Raji (cell line): ENCODE data around the gene MIER1.

Experiments used
- POLR2A ChIP-seq: IDR thresholded peaks from 2 replicates; pipeline ENCODE4 v1.6.1; 2011; ENCODE audit warnings: low read depth, low read length, control low read depth; ENCODE audit not compliant: insufficient read depth

MIER1 gene

DNA sequence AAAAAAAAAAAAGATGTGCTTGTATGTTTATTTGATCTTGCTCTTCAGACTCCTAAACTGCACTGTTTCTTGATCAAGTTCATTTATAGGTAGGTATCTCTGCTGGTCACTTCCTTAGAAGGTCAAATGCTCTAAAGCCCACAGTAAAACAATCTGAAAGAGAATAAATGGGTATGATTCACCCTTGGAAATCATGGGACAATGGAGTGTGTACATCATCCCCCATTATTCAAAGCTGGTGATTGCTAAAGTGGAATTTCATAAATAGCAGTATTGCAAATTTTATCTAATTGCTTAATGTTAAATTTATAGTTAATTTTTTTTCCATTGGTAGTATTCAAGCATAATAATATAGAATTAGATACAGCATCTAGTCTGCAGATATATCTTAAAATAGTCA, 53.4 kb downstream of the MIER1 start:
- no peak for TF ChIP-seq POLR2A

DNA sequence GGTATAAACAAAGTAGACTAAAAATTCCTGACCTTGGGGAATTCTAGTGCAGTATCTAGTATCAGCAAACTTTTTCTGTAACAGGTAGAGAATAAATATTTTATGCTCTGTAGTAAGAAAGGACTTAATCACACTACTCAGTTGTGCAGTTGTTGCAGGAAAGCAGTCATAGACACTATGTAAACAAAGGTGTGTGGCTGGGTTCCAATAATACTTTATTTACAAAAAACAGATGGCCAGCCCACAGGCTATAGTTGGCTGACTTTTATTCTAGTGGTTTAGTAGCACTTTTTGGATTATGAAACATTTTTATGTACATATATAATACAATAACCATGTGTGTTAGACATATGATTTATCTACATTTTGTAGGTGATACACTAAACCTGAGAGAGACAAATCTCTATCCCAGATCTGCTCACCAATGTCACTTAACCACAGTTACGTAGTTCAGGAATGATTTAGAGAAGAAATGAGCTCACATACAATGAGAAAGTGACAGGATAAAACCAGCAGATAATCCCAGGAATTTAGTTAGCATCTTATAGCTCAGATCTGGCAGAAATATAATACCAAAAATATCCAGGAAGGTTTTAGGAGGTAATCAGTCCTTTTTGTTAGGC, 56.1 kb downstream of the MIER1 start:
- TF ChIP-seq POLR2A: no peak

DNA sequence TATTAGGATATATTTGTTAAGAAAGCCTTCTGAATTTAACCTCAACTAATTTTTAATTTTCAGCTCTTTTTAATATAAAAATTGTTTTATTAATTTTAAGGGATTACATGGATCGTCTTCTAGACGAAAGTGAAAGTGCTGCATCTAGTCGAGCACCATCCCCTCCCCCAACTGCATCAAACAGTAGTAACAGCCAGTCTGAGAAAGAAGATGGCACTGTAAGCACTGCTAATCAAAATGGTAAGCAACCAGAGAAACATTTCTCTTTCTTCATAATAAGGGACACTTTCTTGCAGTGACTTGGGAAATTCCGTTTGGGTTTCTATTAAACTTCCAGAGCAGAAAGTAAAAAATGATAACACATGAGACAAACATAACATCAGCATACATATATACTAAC, 56.9 kb downstream of the MIER1 start:
- TF ChIP-seq POLR2A: no peak

DNA sequence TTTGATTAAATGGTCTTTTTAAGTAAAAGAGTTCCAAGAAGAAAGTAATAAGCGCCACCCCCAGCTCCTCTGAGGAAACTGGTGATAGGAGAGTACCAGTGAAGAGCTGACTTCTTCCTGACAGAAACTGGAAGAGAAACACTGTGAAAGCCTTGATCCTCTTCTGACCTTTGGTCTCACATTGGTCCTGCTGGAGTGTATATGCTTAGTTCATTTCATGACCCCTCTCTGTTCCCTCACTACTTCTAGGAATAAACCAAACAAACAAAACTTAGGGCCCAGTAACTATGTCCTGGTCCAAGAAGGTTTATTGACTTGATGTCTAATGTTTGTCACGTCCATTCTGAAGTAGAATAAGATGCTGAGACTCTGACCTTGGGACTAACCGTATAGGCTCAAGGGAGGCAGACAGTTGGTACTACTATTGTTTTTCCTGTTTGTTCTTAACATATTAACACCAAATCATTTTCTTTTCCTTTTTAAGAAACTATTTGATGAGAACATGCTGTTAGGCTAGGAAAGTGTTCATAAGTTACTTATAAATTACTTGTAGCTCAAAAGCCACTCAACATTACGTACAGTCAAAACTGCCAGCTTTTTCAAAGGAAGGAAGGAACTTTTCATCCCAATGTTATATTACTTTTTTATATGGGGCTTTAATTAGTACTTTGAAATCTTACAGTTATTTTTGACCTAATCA, 57.9 kb downstream of the MIER1 start:
- no peak for TF ChIP-seq POLR2A

DNA sequence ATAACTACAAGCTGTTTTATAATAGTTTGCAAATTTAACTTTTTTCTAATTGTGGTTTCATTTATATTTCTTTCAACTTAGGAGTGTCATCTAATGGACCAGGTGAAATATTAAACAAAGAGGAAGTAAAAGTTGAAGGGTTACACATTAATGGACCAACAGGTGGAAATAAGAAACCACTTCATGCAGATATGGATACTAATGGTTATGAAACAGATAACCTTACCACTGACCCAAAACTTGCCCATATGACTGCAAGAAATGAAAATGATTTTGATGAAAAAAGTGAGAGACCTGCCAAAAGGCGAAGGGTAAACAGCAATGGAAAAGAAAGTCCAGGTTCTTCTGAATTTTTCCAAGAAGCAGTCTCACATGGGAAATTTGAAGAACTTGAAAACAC, 59.7 kb downstream of the MIER1 start:
- TF ChIP-seq POLR2A: no peak

DNA sequence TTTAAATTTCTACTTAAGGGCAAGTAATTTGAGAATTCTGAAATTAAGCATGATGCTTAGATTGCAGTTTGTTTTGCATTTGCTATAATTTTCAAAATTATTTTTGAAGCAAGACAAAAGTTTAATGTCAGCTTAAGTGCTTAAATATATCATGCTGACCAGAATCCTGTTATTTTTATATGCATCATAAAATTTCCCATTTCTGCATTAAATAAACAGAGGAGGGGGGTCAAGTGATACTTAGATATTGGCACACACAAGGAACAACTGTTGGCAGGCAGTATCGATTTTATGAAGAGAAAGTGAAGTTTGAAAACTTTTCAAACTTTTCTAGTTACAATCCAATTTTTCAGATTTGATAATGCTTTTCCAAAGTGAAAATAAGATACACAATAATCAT, 61.0 kb downstream of the MIER1 start:
- no peak for TF ChIP-seq POLR2A

DNA sequence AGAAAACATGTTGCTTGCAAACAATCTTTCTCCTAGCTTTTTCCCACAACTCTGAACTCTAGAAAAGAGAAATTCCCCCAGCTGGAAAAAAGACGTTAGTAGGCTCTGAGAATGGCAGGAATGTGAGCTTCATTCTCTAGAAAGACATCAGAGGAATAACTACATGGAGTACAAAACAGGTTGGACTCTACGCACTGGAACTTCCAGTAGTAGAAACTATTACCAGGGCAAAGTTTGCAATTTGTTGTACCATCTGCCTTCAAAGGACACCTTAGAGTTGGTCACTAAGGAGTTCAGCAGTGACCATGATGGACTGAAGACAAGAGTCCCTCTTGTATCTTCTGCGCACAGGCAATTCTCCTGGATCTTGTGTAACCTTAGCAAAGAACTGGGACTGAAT, 68.3 kb downstream of the MIER1 start:
- TF ChIP-seq POLR2A: no peak

DNA sequence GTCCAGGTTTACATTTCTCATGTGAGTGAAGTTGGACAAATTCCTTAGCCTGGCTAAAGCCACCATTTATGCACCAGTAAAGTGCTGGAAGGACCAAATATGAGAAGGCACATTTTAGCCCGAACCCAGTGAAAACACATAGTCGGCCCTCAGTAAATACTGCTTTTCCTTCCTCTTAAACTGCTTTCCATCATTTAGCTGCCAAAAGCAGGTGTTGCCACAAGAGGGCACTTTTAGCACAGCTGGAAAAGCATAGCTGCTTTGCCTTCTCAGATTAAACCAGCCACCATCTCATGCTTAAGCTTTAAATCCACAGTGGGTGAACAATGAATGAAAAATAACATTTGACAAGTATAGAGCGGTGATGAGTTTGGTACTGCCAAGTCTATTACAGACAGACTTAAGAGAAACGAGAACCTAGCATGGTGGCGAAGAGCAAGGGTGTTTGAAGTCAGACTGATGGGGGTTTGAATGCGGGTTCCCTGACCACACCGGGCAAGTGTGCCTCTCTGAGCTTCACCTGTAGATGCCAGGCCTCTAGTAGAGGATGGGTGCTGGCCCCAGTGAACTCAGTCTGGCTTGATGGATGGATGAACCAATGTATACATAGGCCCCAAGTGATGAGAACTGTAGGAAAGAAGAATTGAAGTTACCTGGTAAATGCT, 71.4 kb downstream of the MIER1 start:
- no peak for TF ChIP-seq POLR2A

DNA sequence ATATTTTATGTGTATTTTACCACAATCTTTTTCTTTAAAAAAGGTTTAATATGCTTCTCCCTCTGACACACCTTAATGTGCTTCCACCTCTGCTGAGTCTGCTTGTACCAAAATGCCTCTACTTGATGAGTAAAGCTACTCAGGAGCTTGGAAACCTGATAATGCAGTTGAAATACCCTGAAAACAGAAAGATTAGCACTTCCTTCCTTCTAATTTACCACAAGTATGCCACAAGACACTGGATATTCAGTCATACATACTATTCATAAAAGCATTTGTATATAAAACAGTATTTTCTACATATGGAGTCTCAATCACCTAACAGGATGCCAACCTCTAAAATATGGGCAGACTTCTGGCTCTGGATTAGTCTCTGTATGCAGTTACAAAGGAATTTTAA, 74.2 kb downstream of the MIER1 start:
- TF ChIP-seq POLR2A: no peak

DNA sequence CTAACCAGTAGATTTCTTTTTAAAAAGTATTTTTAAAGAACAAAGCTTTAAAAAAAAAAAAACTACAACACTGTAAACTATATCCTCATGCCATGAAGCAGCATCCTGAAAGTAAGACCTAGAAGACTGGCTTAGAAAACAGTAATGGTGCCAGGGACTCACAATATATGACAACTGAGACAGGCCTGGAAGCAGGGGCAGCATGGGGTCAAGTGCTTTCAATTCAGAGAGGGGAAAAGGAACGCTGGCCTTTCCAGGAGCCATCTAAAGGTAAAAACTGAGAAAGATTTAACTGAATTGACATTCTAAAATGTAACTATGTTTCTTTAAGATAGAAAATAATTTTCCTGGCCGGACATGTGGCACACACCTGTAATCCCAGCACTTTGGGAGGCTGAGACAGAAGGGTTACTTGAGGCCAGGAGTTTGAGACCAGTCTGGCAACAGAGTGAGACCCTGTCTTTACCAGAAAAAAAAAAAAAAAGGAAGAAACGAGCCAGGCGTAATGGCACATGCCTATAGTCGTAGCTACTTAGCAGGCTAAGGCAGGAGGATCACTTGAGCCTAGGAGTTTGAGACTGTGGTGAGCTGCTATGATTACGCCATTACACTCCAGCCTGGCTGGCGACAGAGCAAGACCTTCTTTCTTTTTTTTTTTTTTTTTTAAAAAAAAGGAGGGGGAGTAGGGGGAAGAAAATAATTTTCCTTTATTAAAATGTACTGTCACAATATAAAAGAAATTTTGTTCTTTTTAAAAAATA, 75.0 kb downstream of the MIER1 start:
- TF ChIP-seq POLR2A: no peak

DNA sequence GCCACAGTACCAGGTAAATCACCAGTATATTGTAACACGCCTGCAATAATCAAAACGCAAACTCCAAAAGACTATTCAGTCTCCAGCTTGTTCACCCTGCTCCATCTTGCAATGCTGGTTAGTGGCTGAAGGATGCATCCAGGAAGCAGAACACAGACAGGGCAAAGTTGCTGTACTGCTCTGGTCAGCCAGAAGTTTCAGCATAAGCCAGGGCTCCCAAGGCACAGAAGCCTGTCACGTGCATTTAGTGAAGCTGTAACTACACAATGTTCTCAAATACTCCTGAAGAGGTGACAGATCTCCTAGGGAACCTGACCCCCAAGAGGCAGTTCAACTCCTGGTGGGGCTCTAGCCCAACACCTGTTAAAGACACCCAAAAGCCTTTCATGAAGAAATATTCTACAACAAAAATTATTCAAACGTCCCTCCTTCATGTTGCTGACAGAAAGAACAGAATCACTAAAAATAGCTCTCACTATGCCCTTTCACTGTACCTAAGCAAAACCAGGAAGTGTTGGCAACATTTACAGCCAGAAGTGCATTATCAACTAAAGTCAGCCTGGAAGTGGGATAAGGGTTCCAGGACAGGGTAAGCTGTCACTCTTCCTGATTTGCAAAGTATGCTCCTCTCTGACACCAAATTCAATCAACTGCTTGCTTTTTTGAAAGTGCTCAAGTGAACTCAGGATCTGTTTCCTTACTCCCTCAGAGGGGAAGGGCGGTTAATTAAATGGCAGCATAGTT, 77.1 kb downstream of the MIER1 start:
- no peak for TF ChIP-seq POLR2A

DNA sequence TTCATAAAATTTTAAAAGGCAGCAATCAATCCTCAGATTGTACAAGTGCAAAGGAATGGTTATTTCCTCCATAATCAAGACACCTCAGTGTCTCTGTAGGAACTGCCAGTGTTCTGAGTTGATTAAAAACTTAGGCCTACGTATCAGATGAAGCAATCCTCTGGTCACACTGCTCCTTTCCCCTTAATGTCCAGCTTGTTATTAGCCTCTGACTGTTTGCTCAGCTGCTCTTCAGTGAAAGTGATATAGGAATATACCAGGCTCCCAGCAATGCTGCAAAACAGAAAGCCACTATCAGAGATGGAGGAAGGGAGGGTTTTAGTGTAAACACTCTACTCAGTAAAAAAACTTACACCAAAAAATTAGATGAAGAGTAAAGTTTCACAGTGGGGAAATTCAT, 79.4 kb downstream of the MIER1 start:
- no peak for TF ChIP-seq POLR2A

DNA sequence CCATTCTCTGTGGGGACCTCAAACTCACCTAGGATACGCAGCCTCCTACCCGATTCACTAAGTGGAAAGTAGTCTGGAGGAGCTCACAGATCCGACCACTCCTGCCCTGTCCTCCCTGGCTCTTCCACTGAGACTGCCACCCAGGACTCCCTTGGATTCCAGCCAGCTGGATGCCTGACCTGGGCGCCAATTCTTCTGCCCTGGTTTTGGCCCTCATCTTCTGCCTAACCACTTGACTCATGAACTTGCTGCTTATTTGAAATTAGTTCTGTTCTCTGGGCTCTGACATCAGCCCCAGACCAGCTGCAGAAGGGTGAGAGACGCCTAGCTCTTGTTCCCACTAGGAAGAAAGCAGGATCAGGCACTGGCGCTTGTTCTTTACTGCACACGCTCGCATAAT, 80.3 kb downstream of the MIER1 start:
- TF ChIP-seq POLR2A: no peak

DNA sequence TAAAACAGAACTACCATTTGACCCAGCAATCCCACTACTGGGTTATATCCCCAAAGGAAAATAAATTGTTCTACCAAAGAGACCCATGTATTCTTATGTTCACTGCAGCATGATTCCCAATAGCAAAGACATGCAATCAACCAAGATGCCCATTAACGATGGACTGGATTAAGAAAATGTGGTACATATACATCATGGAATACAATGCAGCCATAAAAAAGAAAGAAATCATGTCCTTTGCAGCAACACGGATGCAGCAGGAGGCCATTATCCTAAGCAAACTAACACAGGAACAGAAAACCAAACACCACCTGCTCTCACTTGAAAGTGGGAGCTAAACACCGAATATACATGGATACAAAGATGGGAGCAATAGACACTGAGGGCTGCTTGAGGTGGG, 85.0 kb downstream of the MIER1 start:
- no peak for TF ChIP-seq POLR2A

DNA sequence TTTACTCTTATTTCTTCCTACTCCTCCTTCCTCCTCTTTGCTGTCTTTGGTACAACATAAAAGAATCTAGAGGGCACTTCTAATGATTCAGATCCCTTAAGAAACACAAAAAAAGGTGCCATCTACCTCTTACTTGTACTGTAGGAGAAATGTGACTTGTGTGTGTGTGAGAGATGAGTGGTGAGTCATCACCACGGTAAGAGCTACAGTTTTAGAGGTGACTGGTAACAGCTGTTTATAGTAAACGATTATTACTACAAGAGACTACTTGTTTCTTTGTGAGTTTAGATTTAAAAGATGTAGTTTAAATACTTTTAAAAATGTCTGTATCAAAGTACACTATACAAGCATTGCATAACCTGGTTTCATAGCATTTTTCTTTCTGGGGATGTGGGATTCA, 88.8 kb downstream of the MIER1 start:
- TF ChIP-seq POLR2A: no peak
